ENCODE measurements around the gene TBCCD1.

- no peak for TF ChIP-seq CTCF (IDR thresholded peaks at IDR 0.05)
- TF ChIP-seq POLR2A (IDR thresholded peaks at IDR 0.05), result no peak
Measured at GRCh38 chr3:186612721-186613636, 45.8 kb upstream of the TBCCD1 start, which contains the start of gene AHSG.

All from ovary (tissue), 3 donors.